Measurements from ENCODE around the gene ABCC4.

DNA sequence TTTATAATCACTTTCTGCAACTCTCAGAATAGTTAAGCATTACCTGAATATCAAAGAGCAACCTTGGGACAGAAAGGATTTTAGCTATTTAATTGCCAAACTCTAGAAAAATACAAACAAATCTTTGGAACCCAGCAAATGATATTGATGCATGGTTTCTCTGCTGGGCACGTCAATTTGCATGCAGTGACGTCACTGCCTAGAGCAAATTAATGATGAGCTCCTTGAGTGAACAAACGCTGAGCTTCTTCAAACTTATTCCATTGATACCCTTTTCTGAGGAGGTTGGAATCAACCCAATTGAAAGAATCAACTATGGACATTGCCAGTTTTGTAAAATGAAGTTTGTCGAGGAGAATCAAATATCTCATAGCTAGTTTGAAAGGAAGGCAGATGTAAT, 329.0 kb downstream of the ABCC4 start:
- TF ChIP-seq POLR2AphosphoS5 (IDR thresholded peaks at IDR 0.05) (no peak), EP300 (IDR thresholded peaks at IDR 0.05) (no peak), POLR2A (IDR thresholded peaks at IDR 0.05) (no peak)
- TF ChIP-seq, protein P1, sequence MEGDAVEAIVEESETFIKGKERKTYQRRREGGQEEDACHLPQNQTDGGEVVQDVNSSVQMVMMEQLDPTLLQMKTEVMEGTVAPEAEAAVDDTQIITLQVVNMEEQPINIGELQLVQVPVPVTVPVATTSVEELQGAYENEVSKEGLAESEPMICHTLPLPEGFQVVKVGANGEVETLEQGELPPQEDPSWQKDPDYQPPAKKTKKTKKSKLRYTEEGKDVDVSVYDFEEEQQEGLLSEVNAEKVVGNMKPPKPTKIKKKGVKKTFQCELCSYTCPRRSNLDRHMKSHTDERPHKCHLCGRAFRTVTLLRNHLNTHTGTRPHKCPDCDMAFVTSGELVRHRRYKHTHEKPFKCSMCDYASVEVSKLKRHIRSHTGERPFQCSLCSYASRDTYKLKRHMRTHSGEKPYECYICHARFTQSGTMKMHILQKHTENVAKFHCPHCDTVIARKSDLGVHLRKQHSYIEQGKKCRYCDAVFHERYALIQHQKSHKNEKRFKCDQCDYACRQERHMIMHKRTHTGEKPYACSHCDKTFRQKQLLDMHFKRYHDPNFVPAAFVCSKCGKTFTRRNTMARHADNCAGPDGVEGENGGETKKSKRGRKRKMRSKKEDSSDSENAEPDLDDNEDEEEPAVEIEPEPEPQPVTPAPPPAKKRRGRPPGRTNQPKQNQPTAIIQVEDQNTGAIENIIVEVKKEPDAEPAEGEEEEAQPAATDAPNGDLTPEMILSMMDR (IDR thresholded peaks at IDR 0.05), result no peak
